GM18505 (cell line): ENCODE measurements around the gene NUP58.
"Not testable (repeated sequence)": the region's sequence is repeated elsewhere in the genome, so short reads cannot be mapped to it uniquely, and the experiment has no call there.

Source experiments
- ATAC-seq: cut with Tn5 transposase; IDR thresholded peaks from one replicate; pipeline ENCODE4 v1.9.1; 2021; ENCODE audit not compliant: unreplicated experiment
- POLR2A ChIP-seq: IDR thresholded peaks from 4 replicates; pipeline ENCODE4 v1.6.1; 2011; ENCODE audit warnings: borderline replicate concordance; ENCODE audit not compliant: insufficient read depth, insufficient read length; ENCODE audit errors: extremely low read depth

The NUP58 gene

DNA sequence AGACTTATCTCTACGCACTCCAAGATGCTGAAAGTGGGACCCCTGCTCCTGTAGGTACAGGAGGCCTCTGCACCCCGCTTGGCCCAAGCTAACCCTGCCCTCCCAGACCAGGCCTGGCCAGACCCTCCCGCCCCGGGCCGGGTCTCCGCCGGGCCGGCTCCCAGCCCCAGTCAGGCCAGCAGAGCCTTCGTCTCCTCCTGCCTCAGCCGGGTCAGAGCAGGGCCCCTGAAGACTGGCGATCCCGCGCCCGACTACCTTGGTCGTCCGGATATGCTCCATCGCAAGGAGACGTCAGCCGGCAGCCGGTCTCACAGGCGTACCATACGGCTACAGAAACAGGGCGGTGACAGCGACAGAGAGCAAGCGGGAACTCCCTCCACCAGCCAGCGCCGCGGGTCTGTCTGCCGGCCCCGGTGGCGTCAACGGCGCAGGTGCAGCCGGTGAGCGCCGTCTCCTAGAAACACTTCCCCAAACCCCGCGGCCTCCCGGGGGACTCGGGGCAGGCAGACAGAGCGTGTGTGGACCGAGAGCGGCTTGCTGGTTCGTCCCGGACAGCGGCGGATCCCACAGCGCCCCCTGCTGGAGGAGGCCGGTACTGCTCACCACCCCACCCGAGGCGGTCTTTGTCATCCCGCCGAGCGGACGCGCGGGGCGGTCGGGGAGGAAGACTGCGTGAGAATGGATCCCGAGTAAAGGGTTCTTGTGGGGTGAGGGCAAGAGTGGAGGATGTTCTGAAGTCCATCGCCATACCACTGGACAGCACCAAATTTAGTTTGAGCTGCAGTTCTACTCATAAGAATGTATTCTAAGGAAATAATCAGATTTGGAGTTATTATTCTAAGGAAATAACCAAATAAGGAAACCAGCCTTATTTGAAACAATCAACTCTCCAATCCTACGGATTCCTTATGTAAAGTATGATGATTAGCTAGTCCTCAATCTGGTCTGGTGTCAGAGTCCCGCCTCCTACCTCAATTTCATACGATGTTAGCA, 14.2 kb upstream of the NUP58 start, which contains the start of gene MTMR6:
TSS of gene MTMR6 (minus strand) at position 520 of the 993 bp plus-strand sequence. CDS start at position 279, 241 bp downstream.
- TF ChIP-seq POLR2A, result peak; percentile 86
- ATAC-seq, result peak; percentile 97

DNA sequence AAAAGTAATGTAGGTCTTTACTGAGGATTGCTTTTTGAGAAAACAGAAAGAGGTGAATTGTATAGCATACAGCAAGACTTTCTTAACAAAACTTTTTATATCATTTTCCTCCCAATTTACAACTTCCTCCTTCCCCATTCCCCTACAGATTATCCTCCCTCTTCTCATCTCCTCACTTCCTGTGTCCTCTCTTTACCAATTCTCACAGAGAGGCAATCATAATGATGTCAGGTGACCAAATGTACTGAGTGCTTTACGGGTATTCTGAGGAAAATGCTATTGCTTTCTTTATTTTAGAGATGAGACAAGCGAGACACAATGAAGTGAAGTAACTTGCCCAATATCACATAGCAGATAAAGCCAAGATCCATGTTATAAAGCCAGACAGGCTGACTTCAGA, 12.5 kb upstream of the NUP58 start:
- no peak for TF ChIP-seq POLR2A
- no peak for ATAC-seq

DNA sequence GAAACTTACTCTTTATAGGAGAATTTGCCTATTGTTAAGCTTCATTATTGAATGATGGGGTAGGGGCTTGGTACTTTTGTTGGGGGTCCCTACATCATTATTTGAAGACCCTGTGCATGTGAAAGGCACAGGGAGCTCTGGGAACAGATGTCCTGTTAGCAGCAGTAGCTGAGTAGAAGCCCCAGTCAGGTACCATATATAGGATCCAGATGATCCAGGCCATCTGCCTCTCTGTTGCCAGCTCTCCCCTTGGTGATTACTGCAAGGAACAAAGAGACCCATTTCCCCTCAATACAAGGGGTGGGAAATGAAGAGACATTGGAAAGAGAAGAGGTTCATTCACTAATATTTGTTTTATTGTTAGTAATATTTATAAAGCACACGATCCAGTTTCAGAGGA, 9.7 kb upstream of the NUP58 start:
- no peak for TF ChIP-seq POLR2A

GRCh38 chr13:25292301-25292700, 9.1 kb upstream of the NUP58 start:
- TF ChIP-seq POLR2A, result no peak
- ATAC-seq, result no peak

More for the DNA sequence above, 9.7 kb upstream of the NUP58 start:
- no peak for ATAC-seq

- no peak for TF ChIP-seq POLR2A
- no peak for ATAC-seq
These were observed 6.2 kb upstream of the NUP58 start for GRCh38 chr13:25295228-25295627.

DNA sequence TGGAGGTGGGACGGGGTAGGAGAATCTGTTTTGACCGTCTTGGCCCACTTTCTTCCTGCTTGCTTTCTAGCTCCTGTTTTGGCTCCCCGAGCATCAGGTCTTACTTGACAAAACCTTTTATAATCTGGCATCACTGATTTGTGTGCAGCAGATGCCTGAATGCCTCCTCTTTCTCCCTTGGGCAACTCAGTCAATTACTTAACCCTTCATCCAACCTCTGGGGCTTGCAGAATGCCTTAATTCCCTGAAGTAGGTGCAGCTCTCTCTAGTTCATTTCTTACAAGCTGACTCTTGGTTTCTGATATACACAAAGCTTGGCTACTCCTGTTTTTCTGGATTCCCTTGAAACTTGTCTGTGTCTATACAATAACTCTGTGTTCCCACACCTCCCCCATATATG, 5.7 kb upstream of the NUP58 start:
- TF ChIP-seq POLR2A, result no peak
- no peak for ATAC-seq

GRCh38 chr13:25300861-25301346, 521 bp upstream of the NUP58 start:
- no peak for ATAC-seq
- TF ChIP-seq POLR2A, result no peak

DNA sequence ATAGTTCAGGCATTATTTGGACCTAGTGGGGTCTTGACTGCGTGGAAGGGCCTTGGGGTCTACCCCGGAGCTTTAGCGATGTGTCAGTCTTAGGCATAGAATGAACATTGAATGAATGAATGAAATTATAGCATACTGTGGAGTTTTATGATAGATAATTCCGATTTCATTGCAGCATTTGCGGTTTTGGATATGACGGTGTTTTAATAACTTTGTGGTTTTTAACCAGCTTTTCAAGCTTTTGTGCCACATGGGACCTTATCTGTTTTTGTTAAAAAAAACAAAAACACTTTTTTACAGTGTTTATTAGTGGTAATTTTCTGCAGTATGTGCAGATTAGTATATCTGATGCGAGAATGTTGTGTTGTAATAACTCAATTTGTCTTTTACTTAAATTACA, 696 bp downstream of the NUP58 start:
- ATAC-seq, result no peak
- TF ChIP-seq POLR2A, result no peak

- no peak for TF ChIP-seq POLR2A
These were observed 5.4 kb downstream of the NUP58 start for GRCh38 chr13:25306671-25307464.

DNA sequence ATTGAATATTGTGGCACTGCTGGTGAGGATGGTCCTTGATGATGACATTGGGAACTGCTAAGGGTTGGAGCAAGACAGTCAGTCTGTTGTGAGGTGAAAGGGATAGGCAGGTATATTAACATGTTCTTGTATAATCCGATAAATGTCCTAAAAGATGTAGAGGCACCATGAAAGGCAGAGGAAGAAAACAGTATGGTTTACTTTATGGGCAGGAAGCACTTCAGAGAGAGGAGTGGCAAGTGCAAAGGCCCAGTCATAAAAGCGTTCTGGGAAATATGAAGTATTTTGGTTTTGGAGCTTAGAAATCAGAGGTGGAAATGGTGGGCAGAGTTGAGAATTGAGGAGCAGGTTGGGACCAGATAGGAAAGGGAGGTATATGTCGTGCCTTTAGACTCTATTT, 9.5 kb downstream of the NUP58 start:
- ATAC-seq, result no peak
- no peak for TF ChIP-seq POLR2A

More at GRCh38 chr13:25306671-25307464, 5.4 kb downstream of the NUP58 start:
- no peak for ATAC-seq

- ATAC-seq, result not testable (repeated sequence)
These were observed 17.5 kb downstream of the NUP58 start for GRCh38 chr13:25318946-25319345.

DNA sequence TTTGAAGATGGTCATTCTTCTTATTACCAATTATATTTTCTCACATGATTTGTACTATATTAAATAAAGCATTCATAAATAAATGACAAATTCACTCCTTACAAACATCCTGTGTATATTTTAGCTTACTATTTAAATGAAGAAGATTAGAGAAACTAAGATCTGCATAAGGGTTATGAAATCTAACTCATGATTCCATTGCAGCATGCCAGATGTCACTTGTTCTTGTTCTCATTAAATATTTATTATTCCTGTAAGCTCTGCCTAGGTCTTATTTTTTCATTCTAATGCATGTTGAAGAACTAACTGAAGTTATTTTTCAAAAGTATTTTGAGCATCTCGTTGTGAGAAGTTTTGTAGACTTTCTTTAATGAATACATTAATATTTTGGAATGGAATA, 18.3 kb downstream of the NUP58 start:
- TF ChIP-seq POLR2A, result no peak
- ATAC-seq, result no peak

GRCh38 chr13:25324100-25324499, 22.7 kb downstream of the NUP58 start:
- ATAC-seq, result no peak
- no peak for TF ChIP-seq POLR2A
